A673 (cell line): ENCODE measurements around the gene DNAJB14.

Experiments
- CTCF ChIP-seq: fragments of 300-800, 200-600 bp; sonication (generic); conservative IDR thresholded peaks from 2 replicates; pipeline ENCODE4 v1.5.1; 2017; ENCODE audit warnings: low read depth, mild to moderate bottlenecking, antibody characterized with exemption, low read length, moderate library complexity, mixed read lengths
- EZH2 ChIP-seq: fragments of 200-600 bp; sonication (generic); IDR thresholded peaks from 2 replicates; pipeline ENCODE4 v1.6.1; 2017; ENCODE audit warnings: borderline replicate concordance, low read depth, mild to moderate bottlenecking, mixed read lengths, antibody characterized with exemption, low read length; ENCODE audit not compliant: poor library complexity, severe bottlenecking

GRCh38 chr4:99893839-99894160 is 52.6 kb downstream of the DNAJB14 start:
- TF ChIP-seq EZH2 = no peak
- TF ChIP-seq CTCF = no peak
